Muscle of back (tissue), 13 donors: Measurements from ENCODE around the gene MELTF. TPM values are rescaled to one million over a fixed set of nuclear protein-coding genes. Genes with fewer than 3 reads are reported as not detected.
"Not testable (repeated sequence)": the region's sequence is repeated elsewhere in the genome, so short reads cannot be mapped to it uniquely, and the experiment has no call there.

ENCODE experiments used
- DNase-seq, 3 donors: peaks; one replicate each; pipeline versions ENCODE4 v3.0.0 to v3.0.0-alpha.2; 2013
- long read RNA-seq, 9 donors: transcript quantifications; one replicate each; lab custom pipeline, GENCODE V29; 2026
- polyA plus RNA-seq, 10 donors: library from polyadenylated mRNA; unstranded; fragments of 120-200 nt; gene quantifications; one replicate each; pipeline ENCODE4 v1.2.1, GENCODE V29; 2013; ENCODE audit not compliant: insufficient read length in 10 of 10

The MELTF gene
- polyA plus RNA-seq = 10 to 100 TPM in 2 of 10 donors, 1 to 10 TPM in 8; 4.3 to 11.1 (median 6.7) TPM
- long read RNA-seq, donor 1, partial matches to known transcripts = 5 of 8 reads
- long read RNA-seq, donor 1, other reads (novel, unspliced or antisense) = 0 of 8 reads
- long read RNA-seq, donor 2 = 0 reads
- long read RNA-seq, donor 3 = 0 reads
- long read RNA-seq, donor 4 = 0 reads
- long read RNA-seq, donor 5, partial matches to known transcripts = 0 of 1 reads
- long read RNA-seq, donor 5, other reads (novel, unspliced or antisense) = 0 of 1 reads
- long read RNA-seq, donor 6 = 0 reads
- long read RNA-seq, donor 7 = 0 reads
- long read RNA-seq, donor 8 = 0 reads
- long read RNA-seq, donor 9, partial matches to known transcripts = 0 of 1 reads
- long read RNA-seq, donor 9, other reads (novel, unspliced or antisense) = 0 of 1 reads

DNA sequence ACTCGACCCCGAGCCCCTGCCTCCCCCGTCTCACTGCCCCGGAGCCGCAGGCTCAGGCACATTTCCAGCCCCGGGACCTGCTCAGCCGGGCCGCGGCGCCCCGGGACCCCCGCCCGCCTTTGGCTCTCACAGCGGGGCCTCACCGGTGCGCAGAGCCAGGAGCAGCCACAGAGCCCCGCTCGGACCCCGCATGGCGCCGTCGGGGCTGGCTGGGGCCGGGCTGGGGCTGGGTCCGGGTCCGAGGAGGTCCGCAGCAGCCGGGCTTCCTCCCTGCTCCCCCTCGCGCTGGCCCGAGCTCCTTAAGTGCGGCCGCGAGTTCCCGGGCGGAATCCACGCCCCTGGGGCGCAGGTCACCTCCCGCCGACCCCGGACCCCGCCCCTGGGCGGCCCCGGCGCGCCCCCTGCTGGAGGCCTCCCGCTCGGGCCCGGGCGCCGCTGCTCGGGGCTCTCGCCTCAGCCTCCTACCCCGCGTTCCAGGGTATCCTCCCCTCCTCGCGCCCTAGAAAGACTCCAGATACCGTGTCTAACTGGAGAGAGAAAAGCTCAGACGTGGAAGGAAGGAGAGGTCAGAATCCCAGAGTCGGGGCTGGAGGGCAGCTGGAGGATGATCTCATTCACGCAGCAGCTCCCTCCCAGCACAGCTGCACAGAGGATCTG is at the start of gene MELTF:
Gene MELTF, minus strand, starts transcription at position 307 of the 657 bp plus-strand sequence. Its CDS starts 115 bp downstream, at position 192.
- DNase-seq = peak; percentile 53 to 90 (median 75)

DNA sequence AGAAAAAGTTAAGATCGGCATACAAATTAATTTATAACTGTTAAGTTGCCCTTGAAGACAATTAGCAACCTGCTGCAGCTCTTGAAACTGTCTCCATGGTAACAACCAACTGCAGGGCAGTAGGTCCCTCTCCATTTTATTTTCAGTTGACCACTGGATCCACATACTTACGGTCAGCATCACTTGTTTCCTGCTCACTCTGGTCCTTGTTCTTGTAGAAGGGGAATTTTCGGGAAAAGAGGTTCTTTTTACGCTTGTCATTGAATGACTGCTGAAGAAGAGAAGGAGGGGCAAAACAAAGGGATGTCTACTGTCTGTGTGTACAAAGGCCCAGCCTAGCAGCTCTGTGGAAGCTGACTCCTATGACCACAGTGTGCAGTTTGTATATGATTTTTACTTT is 46.8 kb upstream of the MELTF start:
- DNase-seq = no peak

- DNase-seq = no peak
Observed at GRCh38 chr3:197068077-197068476, 38.5 kb upstream of the MELTF start.

GRCh38 chr3:197064771-197065170 is 35.2 kb upstream of the MELTF start:
- no peak for DNase-seq

DNA sequence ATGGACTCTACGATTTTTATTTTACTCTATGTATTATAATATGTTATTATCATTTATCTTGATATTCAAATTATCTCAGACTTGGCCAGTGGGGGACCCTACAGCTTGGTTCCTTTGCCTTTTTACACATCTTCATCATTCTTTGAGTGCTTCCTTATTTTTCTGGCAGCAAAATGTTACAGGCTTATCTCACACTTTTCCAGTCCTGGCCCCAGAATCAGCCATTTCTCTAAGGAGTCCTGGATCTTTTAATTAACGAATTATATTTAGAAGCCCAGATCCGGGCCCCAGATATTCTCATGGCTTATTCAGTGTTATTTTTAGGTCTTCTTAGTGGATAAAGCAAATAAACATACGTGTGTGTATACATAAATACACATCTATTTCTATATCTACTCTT is 32.8 kb upstream of the MELTF start:
- DNase-seq = no peak

GRCh38 chr3:197051637-197052036 is 22.0 kb upstream of the MELTF start:
- DNase-seq = not testable (repeated sequence)

DNA sequence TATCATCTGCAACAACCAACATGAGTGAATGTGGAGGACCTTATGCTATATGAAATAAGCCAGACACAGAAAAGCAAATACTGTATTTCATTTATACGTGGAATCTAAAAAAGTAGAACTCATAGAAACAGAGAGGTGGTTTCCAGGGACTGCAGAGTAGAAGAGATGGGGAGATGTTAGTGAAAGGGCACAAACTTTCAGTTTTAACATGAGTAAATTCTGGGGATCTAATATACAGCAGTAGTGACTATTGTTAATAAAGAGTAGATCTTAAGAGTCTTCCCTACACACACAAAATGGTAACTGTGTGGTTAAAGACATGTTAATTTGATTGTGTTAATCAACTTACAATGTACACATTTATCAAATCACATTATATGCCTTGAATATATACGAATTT is 20.9 kb upstream of the MELTF start:
- DNase-seq = no peak

DNA sequence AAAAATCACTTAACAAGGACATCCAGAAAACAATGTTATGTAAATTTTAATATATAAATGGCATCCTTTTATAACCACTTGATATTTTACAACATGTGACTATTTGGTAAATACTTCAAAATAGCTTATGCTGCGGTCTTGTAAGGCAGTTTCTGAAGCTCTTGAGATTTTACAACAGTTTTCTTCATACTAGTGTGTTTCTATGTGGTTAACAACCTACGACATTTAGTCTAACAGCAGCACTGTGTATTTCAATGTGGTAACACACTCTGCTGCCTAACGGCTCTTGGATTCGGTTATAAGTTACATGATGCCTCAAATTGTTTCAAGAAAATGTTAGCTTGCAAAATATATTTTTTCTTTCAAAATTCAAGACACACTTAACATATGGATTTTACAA is 12.9 kb upstream of the MELTF start:
- DNase-seq = no peak

DNA sequence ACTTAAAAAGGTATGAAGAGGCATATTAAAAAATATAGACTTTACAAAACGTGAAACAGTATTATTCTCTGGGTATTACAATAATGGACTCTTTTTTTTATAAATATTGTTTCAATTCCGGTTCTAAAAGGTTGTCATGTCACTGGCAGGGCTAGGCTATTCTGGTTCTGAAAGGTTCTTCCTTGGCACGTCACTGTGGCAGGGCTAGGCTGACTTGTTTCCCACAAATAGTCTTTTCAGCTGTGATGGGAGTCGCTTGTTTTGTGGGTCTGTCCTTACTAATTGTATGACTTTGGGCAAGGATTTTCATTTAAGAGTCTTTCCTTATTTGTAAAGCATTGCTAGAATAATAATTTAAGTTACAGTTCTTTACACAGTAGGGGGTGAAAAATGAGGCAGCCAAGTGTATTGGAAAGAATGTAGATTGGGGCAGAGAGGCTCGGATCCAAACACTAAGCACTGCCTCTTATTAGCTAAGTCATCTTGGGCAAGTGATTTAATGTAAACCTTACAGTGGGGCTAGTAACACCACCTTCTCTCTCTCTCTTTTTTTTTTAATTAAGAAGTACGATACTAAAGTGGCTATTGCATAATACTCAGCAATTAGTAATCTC is 12.4 kb upstream of the MELTF start:
- no peak for DNase-seq

DNA sequence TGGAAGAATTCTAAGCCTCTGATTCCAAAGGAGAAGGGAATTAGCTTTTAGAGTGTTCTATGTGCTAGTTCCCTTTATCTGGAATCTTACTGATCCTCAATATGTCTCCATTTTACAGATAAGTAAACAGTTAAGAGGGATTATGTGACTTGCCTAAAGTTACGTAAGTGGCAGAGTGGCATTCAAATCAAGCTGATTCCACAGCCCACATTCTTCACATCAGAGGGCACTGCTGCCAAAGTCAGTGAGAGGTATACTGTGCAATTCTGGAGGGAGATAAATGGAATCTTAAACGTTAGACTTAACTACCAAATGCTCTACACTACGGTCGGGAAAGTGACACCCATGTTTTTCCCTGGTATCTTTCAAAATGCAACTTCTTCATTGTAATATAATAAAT is 11.0 kb upstream of the MELTF start:
- DNase-seq = no peak

DNA sequence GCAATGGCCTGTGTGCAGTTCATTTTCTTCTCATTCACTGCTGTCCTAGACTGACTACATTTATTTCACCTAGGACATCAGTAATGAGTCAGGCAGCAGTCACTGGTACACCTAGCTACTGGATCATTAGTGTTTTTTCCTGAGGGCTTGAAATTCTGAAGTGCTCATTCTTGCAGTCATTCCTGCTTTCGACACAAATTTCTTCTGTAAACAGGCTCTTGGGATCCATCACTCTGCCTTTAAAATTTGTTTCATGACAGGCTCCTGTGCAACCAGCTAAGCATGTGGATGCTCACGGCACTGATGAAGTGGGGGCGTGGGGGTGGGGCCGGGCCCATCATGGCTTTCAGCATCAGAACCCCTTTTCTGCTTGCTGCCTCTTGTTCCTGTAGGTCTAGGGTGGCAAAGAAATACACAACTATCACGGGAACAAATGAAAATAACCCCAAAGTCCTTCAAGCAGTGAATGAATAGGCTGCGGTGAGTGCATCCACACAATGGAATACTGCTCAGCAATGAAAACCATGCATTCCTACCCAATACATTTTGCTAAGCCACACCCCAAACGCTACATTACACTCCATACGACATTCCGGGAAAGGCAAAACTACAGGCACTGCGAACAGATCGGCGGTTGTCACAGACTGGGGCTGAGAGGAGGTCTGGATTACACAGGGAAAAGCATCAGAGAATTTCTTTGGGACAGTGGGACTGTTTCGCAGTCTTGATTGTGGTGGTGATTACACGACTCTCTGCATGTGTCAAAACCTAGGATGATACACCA is 9.3 kb upstream of the MELTF start:
- DNase-seq = no peak

DNA sequence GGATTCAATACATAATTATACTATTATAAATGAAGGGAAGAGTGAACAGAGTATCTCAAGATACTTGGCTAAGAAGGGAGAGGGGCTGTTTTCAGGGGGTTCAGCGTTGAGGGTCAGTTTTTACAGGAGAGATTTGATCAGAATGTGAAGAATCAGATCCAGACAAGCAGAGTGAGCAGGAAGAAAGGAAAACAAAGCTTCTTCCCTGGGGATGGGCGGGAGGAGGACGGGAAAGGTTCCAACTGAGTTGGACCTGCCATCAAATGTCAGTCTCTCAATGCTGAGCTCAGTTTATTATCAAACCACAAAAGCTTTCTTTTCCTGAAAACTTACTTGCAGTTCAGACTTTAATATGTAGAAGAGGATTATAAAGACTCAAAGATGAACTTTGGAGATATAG is 6.0 kb upstream of the MELTF start:
- DNase-seq = no peak

DNA sequence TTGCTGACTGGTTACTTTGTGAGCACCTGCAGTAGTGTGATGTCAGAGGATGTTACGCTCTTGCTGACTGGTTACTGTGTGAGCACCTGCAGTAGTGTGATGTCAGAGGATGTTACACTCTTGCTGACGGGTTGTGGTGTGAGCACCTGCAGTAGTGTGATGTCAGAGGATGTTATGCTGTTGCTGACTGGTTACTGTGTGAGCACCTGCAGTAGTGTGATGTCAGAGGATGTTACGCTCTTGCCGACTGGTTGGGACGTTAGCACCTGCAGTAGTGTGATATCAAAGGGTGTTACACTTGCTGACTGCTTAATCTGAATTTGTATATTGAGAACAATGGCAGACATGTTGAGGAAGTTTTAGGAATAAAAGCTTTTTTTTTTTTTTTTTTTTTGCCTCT is 5.2 kb upstream of the MELTF start:
- DNase-seq = not testable (repeated sequence)

DNA sequence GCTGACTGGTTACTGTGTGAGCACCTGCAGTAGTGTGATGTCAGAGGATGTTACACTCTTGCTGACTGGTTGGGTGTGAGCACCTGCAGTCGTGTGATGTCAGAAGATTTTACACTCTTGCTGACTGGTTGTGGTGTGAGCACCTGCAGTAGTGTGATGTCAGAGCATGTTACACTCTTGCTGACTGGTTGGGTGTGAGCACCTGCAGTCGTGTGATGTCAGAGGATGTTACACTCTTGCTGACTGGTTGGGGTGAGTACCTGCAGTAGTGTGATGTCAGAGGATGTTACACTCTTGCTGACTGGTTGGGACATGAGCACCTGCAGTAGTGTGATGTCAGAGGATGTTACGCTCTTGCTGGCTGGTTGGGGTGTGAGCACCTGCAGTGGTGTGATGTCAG is 4.1 kb upstream of the MELTF start:
- DNase-seq = not testable (repeated sequence)

DNA sequence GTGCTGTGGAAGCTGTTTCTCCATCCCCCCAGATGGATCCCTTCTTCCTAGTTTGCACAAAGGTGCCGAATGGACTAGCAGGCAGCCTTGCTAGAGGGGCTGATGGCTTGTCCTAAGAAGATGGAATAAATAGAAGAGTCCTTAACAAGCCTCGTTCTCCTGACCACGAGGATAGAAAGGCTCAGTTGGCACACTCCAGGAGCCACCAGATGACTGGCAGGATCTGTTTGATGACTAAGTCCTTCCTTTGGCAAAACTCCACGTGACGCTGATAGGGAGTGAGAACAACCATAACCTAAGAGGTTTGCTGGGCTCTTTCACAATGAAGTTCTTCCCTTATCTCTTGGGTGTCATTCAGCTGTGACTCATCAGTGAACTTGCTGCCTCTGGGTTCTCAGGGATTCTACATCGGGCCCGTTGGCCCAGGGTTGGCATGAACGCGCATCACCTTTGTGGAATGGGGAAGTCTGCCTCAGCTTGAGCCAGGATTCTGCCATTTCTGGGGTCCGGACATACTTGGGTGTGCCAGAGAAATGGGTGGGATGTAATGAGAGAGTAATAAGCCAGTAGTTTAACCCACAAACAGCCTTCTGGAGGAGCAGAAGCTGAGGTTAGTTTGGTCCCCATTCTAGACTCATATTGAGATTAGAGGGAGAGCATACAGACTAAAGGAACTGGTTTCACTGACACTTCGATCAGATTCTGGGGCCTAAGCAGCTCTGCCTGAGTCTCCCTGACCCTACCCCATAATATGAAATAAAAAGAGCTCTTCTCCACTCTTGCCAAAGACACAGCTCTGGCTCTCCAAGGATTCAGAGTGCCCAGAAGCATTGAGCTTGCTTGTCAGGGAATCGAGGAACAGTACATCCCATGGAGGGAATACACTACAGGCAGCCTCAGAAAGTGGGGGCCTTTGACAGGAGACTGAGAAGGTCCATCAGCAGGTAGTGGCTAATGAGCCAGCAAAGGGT is 2.0 kb upstream of the MELTF start:
- peak; percentile 27 to 91 (median 62) for DNase-seq

DNA sequence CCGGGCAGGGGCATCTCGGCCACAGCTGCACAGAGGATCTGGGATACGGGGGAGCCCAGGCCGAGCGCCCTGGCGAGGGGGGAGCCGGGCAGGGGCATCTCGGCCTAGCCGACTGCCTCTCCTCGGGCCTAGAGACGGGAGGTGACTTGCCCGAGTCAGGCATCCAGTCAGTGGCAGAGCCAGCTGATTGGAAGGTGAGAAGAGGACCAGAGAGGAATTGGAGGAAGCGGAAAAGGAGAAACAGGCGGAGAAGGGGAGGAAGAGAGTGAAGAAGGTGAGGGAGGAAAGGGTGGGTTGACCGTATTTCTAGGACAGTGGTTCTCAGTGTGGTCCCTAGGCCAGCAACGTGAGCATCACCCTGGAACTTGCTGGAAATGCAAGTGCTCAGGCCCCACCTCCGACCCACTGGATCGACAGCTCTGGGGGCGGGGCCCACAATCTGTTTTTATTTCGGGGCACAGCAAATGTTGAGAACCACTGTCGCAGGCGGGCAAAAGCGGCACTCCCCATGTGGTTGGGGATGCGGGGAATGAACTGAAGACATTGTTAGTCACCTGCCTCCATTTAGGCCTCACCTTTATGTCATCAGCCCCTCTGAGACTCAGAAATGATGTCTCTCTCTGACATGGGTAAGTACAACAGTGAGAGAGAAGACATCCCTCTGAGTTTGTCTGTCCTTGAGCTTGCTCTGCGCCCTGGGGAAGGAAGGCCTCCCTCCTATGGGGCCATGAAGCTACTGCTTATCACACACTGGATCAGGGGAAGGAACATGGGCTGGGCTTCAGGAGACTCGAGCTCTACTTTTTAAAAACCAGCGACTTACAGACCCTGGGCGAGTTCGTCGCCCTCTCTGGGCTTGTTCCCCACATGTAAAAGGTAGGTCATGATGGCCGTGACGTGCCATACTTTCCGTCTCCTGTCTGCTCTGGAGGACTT is 1.0 kb upstream of the MELTF start:
- DNase-seq = peak in 1 of 3 donors; percentile 65

- peak in 1 of 3 donors; percentile 55 for DNase-seq
Observed at GRCh38 chr3:197028728-197029510, 698 bp downstream of the MELTF start.

DNA sequence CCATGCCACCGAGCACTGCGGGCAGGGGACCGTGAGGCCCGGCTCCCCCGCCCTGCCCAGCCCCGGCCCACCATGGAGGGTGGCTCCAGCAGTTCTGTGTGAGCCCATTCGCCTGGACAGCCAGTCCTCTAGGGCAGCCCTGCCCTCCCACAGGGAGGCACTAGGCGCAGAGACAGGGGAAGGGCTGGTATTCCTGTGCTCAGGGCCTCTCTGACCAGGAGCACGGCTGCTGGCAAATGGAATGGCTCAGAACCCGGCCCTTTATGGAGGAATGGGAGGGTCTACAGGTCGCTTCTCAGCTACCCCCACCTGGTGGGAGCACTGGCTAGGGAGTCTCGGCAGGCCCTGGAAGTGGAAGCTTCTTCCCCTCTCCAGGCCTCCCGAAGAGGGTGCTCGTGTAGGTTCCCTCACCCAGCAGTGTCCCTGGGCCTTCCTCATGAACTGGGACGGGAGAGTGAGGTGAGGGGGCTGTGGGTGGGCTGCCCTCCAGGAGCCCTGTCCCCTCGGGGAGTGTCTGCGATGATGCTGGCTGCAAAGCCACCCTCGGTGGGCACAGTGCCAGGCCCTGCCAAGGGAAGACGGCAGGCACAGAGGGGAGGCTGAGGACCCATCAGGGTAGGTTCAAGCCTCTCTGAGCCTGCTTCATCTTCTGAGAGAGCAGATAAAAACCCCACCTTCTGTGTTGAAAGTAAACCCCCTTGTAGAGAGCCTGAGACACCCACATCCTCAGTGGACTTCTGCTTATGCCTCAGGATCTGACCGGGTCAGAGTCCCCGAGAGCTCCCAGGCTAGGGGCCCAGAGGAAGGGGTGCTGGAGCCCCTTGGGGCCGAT is 1.5 kb downstream of the MELTF start:
- no peak for DNase-seq
